HG03060 (cell line): ENCODE results near the gene PRDM15.

Experiments
- ATAC-seq: cut with Tn5 transposase; IDR thresholded peaks from one replicate; pipeline ENCODE4 v1.9.1; 2021; ENCODE audit warnings: low read depth, moderate number of reproducible peaks; ENCODE audit not compliant: unreplicated experiment

The PRDM15 gene

DNA sequence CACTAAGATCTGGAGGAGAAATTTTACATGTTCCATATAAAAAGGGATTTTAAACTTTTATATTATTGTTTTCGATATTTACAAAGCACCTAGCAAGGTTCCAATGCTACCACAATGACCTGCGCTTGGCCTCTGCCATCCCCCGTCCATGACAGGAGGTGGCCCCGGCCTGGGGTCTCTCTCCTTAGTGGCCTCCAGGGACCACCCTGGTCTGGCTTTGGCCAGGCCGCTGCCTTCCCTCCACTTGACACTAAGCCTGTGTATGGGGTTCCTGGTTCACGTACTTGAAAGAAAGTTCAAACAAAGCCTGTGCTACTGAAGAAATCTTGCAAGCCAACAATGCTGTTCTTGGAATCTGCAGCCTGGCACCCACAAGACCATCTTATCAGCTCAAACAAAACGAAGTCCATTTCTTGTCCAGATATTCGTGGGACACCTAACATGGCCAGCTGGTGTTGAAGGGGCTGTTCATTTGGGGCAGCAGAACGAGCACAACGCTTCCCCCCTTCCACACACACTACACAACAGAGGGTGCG, 12.8 kb downstream of the PRDM15 start:
- no peak for ATAC-seq

DNA sequence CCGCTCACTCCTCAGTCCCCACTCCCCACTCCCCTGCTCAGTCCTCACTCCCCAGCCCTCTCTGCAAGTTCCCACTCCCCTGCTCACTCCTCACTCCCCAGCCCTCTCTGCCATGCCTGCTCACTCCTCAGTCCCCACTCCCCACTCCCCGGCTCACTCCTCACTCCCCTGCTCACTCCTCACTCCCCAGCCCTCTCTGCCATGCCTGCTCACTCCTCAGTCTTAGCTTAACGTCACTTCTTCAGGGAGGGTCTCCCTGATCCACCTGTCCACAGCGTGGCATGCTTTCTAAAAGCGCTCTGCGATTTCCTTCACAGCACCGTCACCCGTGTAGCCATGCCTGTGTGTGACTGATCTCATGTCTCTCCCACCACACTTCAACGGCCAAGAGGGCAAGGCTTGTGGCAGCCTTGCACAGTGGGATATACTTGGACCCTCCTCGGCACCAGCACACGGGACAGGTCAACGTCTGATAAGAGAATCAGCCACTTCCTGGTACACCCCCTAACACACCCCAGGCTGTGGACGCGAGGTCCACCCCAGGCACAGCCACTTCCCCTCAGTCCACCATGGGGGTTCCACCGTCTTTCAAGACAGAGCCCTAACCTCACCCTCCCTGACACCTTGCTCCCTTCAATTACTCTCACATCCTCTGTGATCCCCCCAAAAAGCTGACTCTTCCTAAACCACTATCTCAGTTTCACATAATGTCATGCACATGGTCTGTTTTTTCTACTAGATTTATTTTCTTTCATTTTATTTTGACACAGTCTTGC, 14.0 kb downstream of the PRDM15 start:
- ATAC-seq: no peak

DNA sequence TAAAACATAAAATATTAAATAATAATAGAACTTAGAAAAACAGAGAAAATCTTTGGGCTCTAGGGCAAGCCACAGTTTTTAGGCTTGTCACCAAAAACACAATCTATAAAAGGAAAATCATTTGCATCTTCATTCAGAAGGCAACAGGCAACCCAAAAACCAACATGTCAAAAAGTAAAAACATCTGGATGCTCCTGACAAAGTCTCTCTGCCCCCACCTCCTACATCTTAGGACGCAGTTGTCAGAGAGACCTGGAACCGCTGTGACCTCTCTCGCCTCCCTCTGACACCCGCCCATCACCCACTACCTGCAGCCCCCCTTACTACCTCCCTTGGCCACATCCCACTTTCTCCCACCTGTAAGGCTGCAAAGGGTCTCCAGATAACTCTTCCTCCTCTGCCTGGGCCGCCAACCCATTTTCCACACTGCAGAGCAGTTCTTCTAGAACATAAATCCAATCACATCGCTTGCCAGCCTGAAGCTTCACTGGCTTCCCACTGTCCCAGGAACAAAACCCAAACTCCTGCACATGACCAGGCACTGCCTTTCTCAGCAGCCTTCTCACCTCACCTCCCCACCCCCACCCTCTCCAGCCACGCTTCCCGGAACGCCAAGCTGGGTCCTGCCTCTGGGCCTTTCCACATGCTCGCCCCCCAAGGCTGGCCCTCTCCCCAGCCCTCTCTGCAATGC, 14.7 kb downstream of the PRDM15 start:
- no peak for ATAC-seq

DNA sequence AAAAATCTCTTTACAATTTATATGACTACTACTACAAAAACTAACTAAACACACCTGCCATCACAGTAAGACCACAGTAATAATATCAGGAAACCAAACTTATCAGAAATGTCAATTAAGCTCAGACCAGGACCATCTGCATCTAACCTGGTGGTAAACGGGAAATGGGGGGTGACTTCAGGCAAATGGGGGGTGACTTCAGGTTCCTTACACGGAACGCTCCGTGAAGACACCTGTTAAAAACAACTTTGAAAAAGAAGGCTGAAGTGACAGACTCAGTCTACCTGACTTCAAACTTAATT, 15.8 kb downstream of the PRDM15 start:
- ATAC-seq: no peak

DNA sequence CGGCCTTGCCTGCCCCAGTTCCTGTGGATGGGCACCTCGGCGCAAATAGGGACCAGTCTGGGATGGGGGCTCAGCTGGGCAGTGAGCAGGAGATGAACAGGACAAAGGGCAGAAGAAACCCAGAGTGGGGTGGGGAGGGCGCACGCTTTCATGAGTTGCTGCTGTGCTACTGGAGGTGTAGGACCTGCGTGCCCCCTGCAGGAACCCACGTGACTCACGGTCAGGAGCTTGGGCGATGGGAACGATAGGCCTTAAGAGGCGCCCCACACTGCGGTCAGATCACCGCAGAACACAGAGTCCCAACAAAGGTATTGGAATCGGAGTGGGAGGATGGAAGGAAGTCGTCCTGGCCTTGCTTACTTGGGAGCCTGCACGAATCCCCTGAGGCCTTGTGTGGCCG, 17.2 kb downstream of the PRDM15 start:
- no peak for ATAC-seq

DNA sequence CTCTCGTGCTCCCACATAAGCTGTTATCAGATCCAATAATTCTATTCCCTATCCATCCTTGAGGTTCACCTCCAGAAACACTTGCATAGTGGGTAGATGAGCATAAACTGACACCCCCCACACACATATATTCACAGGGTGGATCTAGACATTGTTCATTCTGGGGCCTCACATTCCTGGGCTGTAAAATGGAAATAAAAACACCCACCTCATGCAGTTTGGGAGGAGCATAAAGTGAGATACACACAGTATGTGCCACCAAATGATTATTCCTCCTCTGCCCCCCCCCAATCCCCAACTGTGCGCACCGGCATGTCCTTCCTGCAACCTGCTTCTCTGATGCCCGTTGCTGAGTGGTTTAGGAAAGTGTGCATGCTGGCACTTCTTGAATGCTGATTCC, 17.9 kb downstream of the PRDM15 start:
- no peak for ATAC-seq

DNA sequence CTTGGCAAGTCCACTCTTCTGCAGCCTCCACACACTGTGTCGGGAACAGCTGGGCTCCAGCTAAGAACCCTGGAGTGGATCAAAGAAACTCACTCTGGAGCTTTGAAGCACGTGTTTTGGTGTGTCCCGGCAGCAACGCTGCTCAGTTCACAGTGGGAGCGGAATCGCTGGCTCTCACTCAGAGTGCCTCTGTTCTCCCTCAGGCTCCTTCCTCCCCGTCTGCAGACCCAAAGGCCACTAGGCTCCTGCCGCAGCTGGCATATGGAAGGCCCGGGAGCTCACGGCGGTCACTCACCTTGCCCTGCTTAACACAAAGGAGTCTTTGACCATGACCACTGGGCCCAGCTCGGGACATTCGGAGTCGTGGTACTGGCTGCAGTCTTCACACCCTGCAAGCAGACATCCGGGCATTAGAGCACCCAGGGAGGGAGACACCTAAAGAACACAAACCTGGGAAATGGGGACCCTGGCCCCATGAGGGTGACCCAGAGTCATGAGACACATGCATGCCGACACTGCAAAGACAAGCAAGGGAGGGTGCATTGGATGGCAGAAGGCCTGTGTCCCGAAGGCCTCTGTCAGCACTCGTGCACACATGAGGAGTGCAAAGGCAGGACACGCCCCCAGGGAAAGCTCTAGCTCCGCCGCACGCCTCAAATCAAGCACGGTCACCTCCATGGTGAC, 19.7 kb downstream of the PRDM15 start:
- no peak for ATAC-seq

DNA sequence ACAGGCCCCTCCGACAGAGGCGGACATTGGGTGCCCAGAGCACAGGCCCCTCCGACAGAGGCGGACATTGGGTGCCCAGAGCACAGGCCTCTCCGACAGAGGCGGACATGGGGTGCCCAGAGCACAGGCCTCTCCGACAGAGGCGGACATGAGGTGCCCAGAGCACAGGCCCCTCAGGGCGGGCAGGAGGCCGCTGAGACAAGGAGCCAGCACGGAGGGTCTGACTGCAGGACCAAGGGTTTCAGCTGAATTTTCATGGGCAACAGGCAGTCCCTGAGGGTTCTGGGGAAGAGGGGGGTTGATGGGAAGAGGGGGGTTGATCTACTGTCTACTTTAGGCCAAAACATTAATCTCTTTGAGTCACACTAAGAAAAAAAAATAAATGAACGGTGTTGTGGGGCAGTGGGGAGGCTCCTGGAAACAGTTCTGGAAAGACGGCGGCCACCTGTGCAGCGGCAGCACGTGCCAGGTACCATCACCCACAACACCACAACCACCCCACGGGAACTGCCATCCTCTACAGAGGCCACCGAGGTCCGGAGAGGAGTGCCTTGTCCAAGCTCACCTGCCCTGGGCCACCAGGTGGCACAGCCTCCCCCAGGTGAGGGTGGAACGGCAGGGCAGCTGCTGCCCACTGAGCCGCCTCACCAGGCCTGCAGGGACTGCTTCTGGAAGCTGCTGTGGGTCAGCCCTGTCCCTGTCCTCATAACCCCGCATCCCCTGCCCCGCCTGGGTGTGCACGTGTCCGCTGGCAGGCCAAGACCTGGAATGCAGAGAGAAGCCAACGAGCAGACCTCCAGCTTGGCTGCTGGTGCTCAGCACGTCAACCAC, 20.5 kb downstream of the PRDM15 start:
- ATAC-seq: no peak

DNA sequence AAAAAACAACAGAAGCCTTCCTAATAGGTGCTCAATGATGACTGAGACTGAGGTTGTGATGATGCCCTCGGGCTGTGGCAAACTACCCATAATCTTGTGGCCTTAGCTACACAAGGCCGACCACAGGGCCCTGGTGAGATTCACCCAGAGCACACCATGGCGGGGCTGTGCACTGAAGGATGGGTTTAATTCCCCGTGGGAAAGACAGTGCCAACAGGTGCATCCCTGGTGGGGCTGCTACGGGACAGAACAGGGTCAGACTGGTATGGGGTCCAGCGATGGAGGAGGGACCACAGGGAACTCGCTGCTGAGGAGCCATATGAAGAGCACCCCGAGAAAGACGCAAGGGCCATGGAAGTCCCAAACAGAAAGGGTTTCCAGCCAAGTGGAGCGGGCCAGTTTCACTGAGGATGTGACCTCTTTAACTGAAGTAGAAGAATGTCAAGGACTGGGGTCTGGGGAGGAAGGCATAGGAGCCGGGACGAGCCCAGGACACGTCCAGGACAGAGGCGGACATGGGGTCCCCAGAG, 21.3 kb downstream of the PRDM15 start:
- no peak for ATAC-seq

DNA sequence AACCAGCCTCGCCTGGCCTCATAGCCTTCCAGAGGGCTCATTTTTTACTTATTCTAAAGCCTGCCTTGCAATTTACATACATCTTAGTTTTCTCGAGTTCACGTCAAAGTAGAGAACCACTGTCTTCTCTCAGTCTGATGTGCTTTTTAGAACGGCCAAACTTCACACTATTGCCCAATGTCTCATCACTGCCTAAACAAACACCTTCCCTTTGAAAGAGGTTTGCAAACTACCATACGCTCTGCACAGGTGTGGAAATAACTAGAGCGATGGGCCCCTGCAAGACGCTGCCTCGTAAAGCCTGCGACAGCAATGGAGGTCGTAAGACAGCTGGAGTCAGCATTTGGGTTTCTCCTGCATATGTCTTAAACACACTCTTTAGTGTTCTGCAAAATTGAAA, 22.6 kb downstream of the PRDM15 start:
- no peak for ATAC-seq

DNA sequence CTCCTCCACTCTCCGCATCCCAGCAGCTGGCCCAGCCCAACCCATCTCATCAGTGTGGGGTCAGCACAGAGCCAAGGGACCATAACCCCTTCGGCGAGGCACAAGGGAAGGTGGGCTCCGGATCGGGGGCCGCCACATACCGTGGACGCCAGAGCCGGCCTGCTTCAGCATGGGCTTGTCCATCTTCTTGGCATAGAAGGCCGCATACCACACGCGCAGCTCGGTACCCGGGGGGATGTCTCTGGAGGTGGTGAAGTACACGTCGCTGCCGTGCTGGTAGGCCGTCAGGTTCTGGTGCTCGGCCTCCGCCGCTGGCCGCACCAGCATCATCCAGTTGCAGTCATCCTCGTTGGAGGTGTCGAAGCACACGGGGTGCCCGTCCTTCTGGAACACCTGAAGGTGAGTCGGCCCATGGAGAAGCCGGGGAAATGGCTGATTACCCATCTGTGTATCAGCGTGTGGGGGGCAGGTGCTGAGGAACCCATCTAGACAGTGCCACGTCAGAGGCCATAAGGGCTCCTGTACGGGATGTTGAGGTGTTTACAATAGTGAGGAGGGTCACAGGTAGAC, 24.6 kb downstream of the PRDM15 start:
- no peak for ATAC-seq

DNA sequence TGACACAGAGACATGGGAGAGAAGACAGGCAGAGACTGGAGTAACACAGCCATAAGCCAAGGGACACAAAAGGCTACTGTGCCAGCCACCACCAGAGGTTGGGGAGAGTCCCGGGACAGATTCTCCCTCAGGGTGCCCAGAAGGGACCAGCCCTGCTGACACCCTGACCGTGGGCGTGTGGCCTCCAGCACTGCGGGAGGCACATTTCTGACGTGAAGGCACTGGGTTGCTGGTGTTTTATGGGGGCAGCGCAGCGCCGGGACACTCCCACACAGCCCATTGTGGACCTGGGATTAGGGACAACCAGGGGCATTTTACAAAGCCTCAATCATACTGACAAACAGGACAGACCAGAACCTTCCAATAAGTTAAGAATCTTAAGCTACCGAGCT, 26.2 kb downstream of the PRDM15 start:
- ATAC-seq: no peak

DNA sequence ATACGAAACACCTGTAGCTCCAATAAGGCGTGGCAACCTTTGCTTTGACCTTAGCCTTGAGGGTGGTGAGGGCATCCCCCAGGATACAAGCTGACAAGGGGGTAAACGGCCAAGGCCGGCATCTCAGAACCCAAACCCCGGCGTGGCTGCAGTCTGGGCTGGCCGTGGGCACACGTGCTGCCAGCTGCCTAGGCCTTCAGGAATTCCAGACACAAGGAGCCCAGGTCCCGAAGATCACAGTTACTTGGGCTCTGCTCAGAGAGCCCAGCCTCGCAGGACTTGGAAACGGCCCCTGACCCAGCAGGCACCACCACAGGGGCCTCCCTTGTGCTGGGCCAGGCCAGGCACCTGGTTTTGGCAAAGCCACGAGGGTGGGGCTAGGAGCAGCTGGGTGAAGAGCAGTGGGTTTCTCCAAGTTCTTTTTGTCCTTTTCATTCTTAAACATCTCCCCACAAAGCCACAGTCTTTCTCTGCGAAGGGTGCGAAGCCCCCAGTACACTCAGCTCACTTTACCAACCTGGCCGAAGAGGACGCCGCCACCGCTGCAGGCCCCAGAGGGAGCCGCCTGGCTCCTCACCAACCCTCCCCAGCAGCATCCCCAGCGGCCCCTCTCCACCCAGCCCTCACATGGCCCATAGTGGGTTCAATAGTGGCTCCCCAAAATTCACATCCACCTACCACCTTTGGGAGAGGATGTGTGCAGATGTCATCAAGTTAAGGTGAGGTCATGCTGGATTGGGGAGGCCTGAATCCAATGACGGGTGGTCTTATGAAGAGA, 26.8 kb downstream of the PRDM15 start:
- no peak for ATAC-seq

DNA sequence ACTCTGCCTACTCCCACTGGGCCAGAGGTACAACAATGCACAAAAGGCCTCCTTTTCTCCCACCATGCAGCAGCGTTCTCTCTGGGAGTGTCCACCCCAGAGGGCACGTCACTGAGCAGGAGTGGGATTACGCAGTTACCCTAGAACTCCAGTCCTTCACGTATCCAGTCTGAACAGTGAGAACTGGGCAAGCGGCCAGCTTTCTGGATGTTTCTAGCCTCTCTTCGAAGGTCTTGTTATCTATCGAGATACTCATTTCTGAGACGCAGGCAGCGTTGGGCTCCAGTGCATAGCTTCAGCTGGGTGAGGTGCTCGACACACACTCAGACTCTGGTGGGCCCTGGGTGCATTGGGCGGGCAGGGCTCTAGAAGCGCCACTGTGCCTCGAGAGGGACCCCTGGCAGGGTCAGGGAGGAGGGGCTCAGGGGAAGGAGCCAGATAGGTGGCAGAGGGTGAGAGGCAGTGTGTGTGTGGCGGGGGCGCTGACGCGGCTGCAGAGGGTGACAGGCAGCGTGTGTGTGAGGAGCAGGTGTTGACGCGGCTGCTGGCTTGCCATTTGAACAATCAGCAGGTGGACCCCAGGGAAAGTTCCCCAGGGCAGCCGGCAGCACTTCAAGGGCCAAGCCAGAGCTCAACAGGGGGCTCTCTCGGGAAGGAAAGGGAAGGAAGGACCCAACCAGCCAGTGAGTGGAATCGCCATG, 27.9 kb downstream of the PRDM15 start:
- ATAC-seq: no peak

DNA sequence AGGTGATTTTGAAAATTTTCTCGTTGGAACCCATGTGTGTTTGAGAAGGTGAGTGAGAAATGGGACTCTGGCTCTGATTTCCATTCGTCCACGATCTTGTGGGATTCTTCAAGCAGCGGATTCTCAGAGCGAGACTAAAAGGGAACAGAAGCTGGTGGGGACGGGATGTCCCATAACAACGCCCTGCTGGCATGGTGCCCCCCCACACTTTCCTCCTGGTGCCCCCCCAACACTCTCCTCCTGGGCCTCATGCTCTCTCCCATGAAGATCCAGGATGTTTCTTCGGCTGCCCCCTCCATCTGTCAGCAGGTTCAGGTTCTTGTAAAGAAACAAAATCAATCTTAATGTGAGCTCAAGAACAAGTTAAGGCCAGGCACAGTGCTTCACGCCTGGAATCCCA, 29.1 kb downstream of the PRDM15 start:
- no peak for ATAC-seq

DNA sequence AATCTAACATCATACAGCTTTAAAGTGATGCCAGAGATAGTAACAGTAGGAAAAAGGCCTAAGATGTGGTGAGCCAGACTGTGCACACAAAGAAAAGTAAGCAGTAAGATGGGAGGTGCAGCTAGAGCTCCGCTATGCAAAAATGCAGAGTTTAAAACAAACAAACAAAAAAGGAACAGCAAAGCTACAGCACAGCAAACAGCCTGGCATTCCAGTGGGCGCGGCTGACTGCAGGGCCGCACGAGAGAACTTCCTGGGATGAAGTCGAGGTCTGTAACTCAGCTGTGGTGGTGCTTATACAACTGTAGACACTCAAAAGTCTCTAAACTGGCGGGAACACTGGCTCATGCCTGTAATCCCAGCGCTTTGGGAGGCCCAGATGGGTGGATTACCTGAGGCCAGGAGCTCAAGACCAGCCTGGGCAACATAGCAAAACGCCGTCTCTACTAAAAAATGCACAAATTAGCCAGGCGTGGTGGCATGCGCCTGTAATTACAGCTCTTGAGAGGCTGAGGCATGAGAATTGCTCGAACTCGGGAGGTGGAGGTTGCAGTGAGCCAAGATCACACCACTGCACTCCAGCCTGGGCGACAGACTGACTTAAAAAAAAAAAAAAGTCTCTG, 30.1 kb downstream of the PRDM15 start:
- ATAC-seq: no peak

DNA sequence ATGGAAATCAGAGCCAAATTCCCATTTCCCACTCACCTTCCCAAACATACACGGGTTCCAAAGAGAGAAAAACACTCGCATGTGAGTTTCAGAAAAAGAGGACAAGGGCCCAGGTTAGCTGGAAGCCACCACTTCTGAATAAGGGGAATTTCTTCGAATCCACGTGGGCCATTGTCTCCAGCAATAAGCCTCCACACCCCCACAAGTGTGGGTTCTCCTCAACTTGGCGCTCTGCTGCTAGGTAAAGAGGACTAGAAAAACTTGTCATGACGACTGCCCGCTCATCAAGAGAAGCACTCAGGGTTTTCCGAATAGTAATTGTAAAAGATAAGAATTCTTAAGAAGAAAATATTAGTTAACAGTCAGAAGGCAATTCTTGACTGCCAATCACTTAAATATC, 30.6 kb downstream of the PRDM15 start:
- ATAC-seq: no peak

DNA sequence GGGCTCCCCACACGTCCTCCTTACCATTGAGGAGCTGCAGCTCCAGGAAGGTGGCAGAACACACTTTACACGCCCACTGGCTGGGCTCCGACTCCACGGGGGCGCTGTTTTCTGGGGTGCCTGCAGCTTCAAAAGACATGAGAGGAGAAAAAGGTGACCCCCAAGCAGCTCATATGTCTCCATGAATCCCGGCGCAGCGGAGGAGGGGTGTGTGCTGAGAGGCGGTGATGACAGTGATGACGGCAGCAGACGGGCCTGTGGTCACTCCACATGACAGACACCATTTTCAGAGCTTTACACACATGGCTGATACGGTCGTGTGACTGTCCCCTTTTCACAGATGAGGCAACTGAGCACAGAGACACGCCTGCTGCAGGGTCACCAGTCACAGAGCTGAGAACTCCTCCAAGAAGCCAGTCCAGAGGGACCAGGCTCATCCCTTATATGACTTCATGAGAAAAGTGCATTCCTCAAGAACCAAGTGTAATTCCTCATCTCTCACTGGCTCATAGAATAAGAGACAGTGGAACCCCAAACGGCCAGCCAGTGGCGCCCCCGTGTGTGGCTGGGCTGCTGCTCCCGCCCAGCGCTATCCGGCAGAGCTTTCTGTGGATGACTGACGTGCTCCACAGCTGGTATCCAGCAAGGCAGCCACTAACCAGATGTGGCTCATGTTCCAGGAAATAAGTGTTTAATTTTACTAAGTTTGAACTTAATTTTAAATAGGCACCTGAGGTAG, 31.9 kb downstream of the PRDM15 start:
- ATAC-seq: no peak
